Central memory CD4-positive, alpha-beta T cell (primary cell): ENCODE data around the gene ENOPH1.
"Not testable (repeated sequence)": the region's sequence is repeated elsewhere in the genome, so short reads cannot be mapped to it uniquely, and the experiment has no call there.

ENCODE experiments used
- DNase-seq: peaks from one replicate; pipeline ENCODE4 v3.0.0; 2022

ENOPH1 gene

DNA sequence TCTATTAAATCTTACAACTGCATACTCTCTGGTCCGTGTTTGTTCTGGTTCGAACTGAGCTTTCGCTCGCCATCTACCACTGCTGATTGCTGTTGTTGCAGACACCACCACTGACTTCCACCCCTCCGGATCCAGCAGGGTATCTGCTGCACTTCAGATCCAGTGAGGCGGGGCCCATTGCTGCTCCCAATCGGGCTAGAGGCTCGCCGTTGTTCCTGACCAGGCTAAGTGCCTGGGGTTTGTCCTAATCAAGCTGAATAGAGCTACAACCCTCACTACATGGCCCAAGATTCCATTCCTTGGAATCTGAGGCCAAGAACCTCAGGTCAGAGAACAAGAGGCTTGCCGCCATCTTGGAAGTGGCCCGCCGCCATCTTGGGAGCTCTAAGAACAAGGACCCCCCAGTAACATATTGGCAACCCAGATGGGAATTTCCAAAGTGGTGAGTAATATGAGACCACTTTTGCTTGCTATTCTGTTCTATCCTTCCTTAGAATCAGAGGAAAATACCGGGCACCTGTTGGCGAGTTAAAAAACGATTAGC is 43.3 kb downstream of the ENOPH1 start:
- DNase-seq = no peak

DNA sequence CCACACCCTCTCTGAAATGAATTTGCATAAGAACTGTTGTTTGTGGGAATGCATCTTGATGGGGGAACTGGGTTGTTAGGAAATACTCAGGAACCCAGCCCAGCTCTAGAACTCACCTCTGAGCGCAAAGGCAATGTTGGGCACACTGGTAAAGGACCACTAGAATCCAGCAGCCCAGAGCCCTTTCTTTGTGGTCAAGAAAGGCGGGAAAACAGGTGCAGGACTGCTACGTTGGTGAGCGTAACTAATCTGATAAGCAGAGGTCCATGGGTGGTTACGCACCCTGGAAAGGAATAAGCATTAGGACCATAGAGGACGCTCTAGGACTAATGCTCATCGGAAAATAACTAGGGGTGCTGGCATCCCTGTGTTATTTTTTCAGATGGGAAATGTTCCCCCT is 45.5 kb downstream of the ENOPH1 start:
- not testable (repeated sequence) for DNase-seq

DNA sequence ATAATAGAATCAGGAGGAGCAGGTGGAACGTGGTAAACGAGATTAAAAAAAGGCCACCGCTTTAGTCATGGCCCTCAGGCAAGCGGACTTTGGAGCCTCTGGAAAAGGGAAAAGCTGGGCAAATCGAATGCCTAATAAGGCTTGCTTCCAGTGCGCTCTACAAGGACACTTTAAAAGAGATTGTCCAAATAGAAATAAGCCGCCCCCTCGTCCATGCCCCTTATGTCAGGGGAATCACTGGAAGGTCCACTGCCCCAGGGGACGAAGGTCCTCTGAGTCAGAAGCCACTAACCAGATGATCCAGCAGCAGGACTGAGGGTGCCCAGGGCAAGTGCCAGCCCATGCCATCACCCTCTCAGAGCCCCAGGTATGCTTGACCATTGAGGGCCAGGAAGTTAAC is 47.1 kb downstream of the ENOPH1 start:
- not testable (repeated sequence) for DNase-seq

DNA sequence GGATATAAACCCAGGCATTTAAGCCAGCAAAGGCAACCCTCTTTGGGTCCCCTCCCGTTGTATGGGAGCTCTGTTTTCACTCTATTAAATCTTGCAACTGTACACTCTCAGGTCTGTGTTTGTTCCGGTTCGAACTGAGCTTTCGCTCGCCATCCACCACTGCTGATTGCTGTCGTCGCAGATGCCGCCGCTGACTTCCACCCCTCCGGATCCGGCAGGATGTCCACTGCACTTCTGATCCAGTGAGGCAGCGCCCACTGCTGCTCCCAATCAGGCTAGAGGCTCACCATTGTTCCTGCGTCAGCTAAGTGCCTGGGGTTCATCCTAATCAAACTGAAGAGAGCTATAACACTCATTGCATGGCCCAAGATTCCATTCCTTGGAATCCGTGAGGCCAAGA is 49.2 kb downstream of the ENOPH1 start:
- no peak for DNase-seq

DNA sequence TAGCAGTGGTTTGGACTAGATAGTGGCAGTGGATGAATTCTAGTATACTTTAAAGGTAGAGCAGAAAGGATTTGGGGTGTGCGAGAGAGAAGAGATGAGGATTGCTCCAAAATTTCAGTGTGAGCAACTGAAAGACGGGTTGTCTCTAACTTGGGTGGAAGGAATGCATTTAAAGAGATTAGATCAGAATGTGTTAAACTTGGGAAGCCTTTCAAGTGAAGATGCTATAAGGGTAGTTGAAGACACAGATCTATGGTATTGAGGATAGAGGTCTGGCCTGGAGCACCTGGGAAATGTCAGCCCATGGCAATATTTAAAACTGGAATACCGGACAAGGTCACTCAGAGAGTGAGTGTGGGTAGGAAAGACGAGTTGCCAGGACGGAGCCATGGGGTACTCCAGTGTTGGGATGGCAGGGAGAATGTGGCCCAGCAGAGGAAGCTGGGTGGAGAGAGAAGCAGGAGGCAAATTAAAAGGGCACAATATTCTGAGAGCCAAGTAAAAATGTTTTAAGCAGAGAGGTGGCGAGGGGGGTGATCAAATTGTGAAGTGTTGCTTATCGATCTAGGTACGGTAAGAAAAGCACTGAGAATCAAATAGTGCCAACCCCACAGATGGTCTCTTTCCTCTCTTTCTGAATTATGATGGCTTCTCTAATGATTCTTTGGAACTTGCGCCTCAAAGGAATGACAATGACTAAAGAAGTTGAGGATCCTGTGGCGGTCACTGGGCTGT is 50.5 kb downstream of the ENOPH1 start:
- no peak for DNase-seq

DNA sequence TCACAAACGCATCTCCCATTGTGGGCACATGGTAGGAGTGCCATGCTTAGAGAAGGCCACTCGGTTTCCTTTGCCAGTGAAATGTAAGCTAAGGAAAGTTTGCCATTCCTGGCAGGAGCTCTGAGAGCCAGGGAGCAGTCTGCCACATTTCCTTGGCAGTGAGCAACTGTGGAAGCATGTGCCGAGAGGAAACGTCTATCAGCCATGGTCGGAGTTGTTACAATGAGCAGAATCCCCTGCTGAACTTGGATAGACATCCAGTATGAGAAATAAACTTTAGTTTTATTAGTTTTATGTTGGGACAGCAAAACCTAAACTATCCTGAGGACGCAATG is 51.1 kb downstream of the ENOPH1 start:
- DNase-seq = no peak

DNA sequence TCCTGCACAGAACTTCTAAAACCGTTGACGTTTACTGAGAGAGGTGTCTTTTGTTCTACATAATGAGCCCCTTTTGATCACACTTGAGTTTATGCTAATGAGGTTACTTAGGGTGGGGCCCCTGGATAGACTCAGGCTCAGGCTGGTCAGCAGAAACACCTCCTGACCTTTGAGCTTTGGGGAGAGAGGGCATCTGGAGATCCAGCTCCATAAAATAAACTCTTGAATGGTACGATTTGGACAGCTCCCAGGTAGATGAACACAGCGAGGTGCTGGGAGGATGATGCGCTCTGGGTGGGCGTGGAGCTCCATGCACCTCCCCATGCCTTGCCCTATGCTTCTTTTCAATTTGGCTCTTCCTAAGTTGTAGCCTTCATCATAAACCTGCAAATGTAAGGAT is 52.0 kb downstream of the ENOPH1 start:
- DNase-seq = no peak

DNA sequence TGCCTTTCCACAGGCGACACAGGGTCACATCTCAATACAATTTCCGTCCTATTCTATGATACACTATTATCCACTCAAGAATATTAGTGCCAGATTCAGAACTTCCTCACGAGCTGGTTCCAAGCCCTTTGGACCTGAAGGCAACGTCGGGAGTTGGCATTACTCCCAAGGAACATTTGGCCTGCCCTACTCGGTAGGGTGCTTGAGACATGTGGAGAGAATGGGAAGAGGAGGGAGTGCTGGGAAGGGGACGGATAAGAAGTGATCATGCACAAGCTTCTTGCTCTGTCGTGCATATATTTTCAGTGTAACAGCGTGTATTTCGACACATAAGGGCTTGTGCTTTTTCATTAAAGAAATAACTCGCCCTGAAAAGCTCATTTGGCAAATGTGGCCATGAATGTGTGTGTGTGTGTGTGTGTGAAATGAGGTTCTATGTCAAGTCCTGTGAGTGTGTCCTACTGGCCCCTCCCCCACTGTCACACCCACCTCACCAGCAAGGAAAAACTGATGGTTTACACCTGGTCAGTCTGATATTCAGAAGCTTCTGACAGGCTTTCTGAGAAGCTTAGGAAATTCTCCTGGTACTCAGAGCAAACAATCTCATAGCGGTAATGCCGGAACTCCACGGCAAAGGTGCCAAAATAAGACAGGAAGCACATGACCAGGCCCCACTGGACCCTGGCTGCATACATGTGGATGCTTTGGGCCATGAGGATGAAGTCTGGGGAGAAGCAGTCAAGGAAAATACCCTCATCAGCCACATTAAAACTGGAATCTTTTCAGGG is 54.8 kb downstream of the ENOPH1 start:
- DNase-seq = no peak

DNA sequence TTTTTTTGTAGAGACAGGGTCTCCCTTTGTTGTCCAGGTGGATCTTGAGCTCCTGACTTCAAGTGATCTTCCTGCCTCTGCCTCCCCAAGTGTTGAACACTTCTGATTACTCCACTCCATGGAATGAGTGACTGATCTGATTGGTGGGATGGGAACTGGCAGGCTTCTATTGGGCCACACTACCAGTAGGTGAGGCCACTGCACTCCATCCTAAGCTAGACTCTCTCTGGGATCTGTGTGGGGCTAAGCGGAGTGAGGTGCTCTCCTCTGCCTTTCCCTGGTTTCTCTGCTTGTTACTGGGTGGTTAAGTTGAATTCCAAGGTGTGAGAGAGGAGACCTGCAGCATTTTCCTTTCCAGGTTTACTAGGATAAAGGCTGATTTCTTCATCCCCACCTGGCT is 58.7 kb downstream of the ENOPH1 start:
- no peak for DNase-seq

DNA sequence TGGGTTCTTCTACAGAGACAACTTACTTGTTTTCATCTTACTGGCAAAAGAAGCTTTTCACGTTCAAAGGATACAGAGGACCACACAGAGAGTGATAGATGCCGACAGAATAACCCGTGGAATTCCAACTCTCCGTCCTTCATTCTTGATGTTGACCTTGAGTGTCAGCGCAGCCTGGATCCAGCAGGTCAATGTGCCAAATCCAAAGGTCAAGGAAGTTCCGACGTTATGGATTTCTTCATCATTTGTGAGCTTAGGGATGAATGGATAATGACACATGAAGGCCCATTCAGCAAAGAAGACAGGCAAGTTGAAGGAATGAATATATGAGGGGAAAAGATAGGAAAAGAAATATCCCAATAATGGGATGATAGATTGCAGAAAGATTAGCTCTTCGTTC is 59.6 kb downstream of the ENOPH1 start:
- DNase-seq = no peak

DNA sequence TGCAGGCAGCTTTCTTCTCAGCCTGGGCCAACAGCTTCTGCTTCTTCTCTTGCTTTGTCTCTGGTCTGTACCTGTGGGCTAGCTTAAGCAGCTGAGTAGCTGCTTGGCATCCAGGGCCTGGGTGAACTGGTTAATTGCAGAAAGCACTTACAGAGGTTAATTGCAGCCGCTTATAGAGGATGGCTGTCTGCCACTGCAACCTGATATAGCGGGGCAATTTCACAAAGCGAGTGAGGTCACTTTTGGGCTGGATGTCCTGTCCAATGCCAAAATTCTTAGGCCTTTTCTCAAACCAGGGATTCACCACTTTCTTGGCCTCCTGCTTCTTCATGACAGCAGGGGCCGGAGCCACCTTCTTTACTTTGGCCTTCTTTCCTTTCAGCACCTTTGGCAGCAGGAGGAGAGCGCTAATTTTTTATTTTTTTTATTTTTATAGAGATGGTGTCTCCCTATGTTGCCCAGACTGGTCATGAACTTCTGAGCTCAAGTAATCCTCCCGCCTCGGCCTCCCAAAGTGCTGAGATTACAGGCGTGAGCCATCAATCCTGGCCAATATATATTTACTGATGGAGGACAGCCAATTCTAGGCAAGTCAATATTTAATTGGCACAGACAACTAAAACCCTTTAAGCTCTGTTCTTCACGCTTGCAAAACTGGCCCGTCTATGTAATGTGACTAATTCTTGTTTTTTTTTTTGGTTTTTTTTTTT is 61.0 kb downstream of the ENOPH1 start:
- DNase-seq = no peak

DNA sequence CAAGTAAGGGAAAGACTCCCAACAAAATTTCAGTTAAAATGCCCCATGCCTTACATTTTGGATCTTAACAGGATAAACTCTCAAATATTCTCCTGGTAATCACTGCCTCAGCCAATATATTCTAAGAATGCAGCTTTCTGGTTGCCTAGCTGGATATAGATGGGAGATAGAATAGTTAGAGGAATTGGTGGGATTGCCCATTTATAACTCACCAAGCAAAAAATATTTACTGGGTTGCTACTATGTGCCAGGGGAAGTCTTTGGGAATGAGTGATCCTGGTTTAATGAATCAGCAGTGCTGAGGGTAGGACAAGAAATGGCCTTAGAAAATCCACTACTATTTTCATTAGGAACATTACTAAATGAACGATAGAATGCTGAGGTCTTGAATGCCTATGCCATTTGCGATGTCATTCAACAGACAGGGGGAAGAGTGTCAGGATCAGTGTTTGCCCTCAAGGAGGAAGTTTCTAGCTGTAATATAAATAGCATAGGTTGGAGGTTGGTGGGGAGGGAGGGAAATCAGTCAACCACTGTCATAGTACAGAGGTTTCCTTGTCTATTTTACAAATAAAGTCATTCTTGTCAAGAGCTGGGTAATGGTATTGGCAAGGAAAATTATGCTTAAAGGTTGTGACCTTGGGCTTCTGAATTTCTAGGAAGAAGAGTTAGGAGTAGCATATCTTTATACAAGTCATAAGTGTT is 63.5 kb downstream of the ENOPH1 start:
- DNase-seq = no peak

DNA sequence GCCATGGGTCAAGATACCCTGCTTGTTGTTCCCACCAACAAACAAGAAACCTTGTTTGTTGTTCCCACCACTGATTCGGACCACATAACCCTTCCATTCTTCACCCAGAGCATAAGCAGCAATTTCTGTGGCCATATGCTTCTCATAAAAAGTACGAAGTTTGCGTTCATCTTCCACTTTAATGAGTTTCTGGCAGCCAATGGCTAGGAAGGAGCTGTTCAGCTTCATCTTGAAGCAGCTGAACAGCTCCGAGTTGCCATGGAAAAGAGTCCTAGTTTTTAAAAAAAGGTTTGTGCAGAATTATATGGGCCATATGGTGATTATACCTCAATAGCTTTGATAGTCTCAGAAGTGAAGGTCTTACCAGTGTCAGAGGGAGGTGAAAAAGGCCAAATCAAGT is 65.3 kb downstream of the ENOPH1 start:
- DNase-seq = no peak

DNA sequence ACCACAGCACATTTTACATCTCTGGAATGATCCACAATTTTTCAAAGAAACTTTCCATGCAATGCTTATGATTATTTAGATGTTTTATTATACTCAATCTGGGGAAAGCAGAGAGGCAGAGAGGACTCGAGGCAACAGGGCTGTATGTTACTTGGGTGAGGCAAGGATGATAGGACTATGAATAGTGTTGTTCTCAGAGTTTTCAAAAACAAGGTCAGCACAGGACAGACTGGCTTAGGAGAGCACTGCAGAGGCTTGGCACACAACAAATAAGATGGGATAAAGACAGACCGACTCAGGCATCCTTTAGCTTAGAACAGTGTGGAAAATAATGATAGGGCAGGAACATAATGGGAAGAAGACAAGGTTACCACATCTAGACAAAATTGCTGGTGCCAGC is 66.0 kb downstream of the ENOPH1 start:
- DNase-seq = no peak

DNA sequence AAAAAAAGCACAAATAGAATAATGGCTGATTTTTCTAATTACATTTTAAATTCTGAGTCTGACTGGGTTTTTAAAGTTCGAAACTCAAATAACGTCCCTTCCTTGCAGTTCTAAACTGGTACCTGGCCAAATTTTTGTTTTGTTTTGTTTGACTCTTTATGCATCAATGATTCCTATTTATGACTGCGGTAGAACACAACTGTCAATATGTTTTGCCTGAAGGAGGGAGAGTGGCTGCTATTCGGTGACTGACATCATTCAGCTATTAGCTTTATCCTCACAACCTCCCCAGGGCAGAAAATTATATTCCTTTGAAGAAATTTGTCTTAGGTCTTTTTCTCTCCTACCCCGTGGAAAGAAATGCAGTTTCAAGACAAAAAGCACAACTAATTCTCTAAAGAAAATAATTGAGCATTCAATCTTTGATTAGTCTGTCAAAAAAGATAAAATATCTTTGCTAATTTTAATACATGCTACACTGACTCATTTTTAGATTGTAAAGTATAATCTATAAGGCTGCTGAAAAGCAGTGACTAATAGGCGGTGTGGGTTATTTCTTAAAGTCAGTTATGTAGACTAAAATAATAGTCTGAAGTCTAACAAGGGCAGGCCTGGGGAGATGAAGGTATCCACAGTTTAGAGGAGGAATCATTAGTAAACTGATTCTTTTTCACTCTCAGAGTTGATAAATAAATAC is 69.5 kb downstream of the ENOPH1 start:
- DNase-seq = no peak

DNA sequence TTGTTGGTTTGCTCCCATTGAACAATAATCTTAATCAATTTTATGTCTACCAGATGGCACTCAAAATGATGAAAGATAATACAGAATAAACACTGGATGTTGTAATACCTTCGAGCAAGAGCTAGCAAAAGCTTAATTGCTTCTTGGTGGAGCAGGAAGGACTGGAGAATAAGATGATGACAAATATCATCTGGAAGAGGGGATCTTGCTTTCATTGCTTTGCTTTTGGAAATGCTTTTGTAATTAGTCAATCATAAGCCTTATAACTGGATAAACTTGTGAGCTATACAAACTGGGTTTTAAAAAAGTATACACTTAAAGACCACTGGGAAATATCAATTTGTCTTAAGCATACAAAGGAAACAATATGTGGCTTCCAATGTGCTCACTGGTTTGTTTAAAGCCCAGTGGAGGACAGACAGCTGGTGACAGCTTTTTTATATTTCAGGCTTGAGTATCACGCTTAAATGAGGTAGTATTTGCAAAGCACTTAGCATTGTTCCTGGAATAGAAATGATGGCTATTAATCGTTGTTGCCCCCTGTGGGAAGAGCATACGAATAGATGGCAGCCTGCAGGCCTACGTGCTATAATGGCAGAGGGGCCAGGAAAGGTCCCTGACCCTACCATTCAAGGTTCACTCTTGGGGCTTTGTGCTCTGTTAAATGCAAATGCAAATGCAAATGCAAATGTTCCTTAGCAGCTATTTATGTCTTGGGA is 70.2 kb downstream of the ENOPH1 start:
- no peak for DNase-seq

DNA sequence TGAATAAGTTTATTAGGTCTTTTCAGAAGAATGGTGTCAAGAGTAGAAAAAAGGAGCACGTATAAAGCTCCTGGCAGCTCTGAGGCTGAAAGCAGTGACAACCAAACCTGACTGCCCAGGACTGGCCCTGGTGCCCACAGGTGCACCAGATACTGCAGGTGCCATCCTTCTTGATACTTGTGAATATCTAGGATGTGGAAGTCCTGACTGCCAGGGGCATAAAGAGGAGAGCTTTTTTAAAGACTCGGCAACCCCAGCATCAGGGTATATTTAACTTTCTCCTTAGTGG is 70.7 kb downstream of the ENOPH1 start:
- DNase-seq = no peak

DNA sequence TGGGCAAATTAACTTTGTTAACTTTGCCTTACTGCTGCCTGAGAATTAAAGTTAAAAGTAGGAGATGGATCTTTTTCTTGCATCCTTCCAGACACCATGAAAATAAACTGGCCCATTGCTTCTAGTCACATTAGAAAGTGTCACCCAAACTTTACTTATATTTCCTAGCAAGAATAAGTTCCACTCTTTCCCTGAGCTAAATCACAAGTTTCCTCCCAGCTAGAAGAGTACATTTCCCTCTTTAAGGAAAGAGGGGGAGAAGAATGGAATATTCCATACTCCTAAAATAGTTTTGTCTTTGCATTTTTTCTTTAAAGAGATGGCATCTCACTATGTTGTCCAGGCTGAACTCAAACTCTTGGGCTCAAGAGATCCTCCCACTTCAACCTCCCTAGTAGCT is 77.6 kb downstream of the ENOPH1 start:
- DNase-seq = no peak

DNA sequence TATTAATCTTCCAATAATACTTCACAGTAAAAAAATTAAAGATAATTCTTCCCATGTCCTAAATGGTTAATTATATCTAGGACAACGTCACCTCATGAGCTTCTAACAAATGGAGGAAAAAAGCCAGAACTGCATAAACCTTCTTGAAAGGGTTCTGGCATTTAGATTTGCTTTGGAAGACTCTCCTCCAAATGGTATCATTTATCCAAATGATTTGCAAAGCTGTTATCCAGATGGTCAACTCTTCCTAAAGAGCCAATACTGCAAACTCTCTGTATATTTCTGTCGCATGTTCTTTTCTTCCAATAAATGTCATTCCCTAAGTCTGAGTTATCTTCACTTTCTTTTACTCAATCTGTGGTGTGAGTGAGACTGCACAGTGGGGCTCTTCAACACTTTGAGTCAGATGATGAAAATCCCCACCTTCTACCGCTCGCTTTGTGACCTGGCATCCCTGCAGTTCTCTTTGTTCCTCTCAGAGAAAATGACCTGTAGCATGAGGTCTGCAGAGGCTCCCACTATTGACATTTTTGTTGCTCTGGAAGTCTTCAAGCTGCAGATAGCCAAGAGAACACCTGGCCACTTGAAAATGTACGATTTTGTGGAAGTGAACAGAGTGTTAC is 78.5 kb downstream of the ENOPH1 start:
- no peak for DNase-seq

DNA sequence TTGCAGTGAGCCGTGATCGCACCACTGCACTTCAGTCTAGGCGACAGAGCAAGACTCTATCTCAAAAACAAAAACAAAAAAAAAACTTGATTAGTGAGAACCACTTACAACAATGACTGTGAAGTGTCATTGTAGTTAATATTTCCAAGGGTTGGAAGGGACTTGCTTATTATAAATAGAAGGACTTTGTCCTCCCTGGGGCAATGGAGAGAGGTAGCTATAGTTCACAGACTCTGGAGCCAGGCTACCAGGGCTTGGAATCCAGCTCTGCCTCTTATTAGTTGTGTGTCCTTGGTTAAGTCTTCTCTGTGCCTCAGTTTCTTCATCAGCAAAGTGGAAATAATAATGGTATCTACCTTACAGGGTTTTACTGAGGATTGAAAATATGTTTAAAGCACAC is 79.8 kb downstream of the ENOPH1 start:
- no peak for DNase-seq
